Measurements from ENCODE around the gene HRK. TPM values are rescaled to one million over a fixed set of nuclear protein-coding genes. Genes with fewer than 3 reads are reported as not detected.
A peak's percentile ranks its signal among the peaks of the same experiment; 100 is the strongest.

Gene HRK
- total and polyA plus RNA-seq, 2 of the 8 experiments (the other 6 are each of a cell fraction or from before 2014, with no cell fraction given): 1.6 to 2.7 TPM

DNA sequence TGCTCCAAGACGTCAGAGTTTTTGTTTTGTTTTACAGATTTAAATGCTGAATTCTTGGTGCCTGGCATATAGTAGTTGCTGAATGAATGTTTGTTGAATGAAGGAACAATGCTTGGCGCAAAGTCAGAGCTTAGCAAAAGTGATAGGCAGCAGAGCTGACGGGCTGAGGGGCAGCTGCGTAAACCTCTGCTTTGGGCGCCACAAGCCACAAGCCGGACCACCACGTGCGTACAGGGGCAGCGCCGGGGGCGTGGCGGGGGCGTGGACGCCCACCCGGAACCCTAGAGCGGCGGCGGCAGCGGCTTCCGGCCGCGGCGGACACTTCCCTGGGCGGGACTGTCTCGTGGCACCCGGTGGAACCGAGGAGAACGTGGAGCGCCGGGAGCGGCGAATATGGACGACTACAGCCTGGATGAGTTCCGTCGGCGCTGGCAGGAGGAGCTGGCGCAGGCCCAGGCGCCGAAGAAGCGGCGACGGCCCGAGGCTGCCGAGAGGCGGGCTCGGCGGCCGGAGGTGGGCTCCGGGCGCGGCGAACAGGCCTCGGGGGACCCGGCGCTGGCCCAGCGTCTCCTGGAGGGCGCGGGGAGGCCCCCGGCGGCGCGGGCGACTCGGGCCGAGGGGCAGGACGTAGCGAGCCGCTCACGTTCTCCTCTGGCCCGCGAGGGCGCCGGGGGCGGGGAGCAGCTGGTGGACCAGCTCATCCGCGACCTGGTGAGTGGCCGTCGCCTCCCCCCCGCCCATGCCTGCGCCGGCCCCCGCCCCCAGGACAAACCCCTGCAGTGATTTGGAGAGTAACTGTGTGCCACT, 29.6 kb upstream of the HRK start, which contains the start of gene FBXW8 (continued):
- TF ChIP-seq SP1 (IDR thresholded peaks at IDR 0.05; ENCODE audit: low read depth, low read length) (no peak), RNF2 (IDR thresholded peaks at IDR 0.05; ENCODE audit: borderline replicate concordance, low read depth, low read length, missing control alignments, poor library complexity, severe bottlenecking) (no peak), RXRA (IDR thresholded peaks at IDR 0.05; ENCODE audit: insufficient read depth, low read depth, low read length) (no peak), TBP (IDR thresholded peaks at IDR 0.05; ENCODE audit: low read depth, low read length) (peak; percentile 70; the same call in 1 of the 2 replicates), KDM5A (IDR thresholded peaks at IDR 0.05; ENCODE audit: low read length) (no peak), TEAD4 (IDR thresholded peaks at IDR 0.05; ENCODE audit: low read depth, low read length) (no peak), ASH2L (IDR thresholded peaks at IDR 0.05; ENCODE audit: low read length) (peak; percentile 94), FOSL1 (IDR thresholded peaks at IDR 0.05; ENCODE audit: insufficient read depth, low read depth, low read length) (no peak), BACH1 (IDR thresholded peaks at IDR 0.05; ENCODE audit: low read length) (peak; percentile 84), SIRT6 (IDR thresholded peaks at IDR 0.05; ENCODE audit: low read length) (no peak), POU5F1 (IDR thresholded peaks at IDR 0.05; ENCODE audit: low read depth, low read length) (no peak), EGR1 (IDR thresholded peaks at IDR 0.05; ENCODE audit: borderline replicate concordance, low read depth, low read length) (peak; percentile 80; the same call in 1 of the 2 replicates), SP4 (IDR thresholded peaks at IDR 0.05; ENCODE audit: low read length) (peak; percentile 78; the same call in 1 of the 2 replicates), GTF2F1 (IDR thresholded peaks at IDR 0.05; ENCODE audit: borderline replicate concordance, low read depth, low read length) (no peak), CEBPB (IDR thresholded peaks at IDR 0.05; ENCODE audit: low read depth, low read length) (no peak), KDM4A (IDR thresholded peaks at IDR 0.05; ENCODE audit: low read depth, low read length, severe bottlenecking) (peak; percentile 65), KDM1A (IDR thresholded peaks at IDR 0.05; ENCODE audit: borderline replicate concordance, low read length) (no peak), JUND (IDR thresholded peaks at IDR 0.05; ENCODE audit: low read length) (no peak), EZH2 (IDR thresholded peaks at IDR 0.05; ENCODE audit: low read depth, low read length, severe bottlenecking) (no peak), JUN (IDR thresholded peaks at IDR 0.05; ENCODE audit: low read depth, low read length) (no peak), RAD21 (IDR thresholded peaks at IDR 0.05 in 1 of 2, conservative IDR thresholded peaks at IDR 0.05 in 1 of 2; ENCODE audit: low read depth in 2 of 2, low read length in 2 of 2) (no peak), SIX5 (IDR thresholded peaks at IDR 0.05; ENCODE audit: low read depth, low read length) (no peak)
- TF ChIP-seq, protein P1, sequence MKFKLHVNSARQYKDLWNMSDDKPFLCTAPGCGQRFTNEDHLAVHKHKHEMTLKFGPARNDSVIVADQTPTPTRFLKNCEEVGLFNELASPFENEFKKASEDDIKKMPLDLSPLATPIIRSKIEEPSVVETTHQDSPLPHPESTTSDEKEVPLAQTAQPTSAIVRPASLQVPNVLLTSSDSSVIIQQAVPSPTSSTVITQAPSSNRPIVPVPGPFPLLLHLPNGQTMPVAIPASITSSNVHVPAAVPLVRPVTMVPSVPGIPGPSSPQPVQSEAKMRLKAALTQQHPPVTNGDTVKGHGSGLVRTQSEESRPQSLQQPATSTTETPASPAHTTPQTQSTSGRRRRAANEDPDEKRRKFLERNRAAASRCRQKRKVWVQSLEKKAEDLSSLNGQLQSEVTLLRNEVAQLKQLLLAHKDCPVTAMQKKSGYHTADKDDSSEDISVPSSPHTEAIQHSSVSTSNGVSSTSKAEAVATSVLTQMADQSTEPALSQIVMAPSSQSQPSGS (IDR thresholded peaks at IDR 0.05; ENCODE audit: low read length): no peak
